ENCODE results near the gene POLR2E. TPM values are rescaled to one million over a fixed set of nuclear protein-coding genes. Genes with fewer than 3 reads are reported as not detected.

Gene POLR2E
- total and polyA plus RNA-seq, 2 experiments from 2014 or later, result 172 to 336 TPM

- Histone ChIP-seq H3K4me1 (ENCODE audit: insufficient read depth) (no peaks in the 10 kb centered on the region), H3K4me2 (ENCODE audit: unreplicated experiment) (peak overlapping the region; percentile 73), H3K27ac (no peak overlapping the region), H4K20me1 (ENCODE audit: insufficient read depth) (no peaks in the 10 kb centered on the region), H3K4me3 (peak overlapping the region; percentile 59), H3K79me2 (ENCODE audit: insufficient read depth) (no peaks in the 10 kb centered on the region), H3F3A (ENCODE audit: insufficient read depth) (no peaks in the 10 kb centered on the region), H3K9me3 (ENCODE audit: low read depth) (no peaks in the 10 kb centered on the region), H3K27me3 (replicated peaks; ENCODE audit: insufficient read depth) (peaks cover 31% of the 10 kb centered on the region), H3K9ac (peak overlapping the region; percentile 51; the same call in 1 of the 2 replicates), H2AFZ (peak overlapping the region; percentile 12; the same call in 1 of the 2 replicates), H3K36me3 (ENCODE audit: low read depth) (no peaks in the 10 kb centered on the region), H3K9me2 (ENCODE audit: insufficient read depth) (no peaks in the 10 kb centered on the region)
- DNase-seq, result no peak
- WGBS, 2 experiments (ENCODE audit: low coverage in 1 of 2, low lambda C conversion rate in 2 of 2, missing lambda C conversion rate in 2 of 2), result 4 to 7% methylated on average over 29 to 38 of the region's 38 CpGs
- in situ Hi-C loops (cut with MboI), result no loop called here
- no peak for TF ChIP-seq EZH2phosphoT487 (IDR thresholded peaks at IDR 0.05; ENCODE audit: insufficient read depth, low read depth)
- no peak for TF ChIP-seq EZH2 (IDR thresholded peaks at IDR 0.05; ENCODE audit: insufficient read depth, poor library complexity, severe bottlenecking)
These were observed 27.7 kb downstream of the POLR2E start for GRCh38 chr19:1067341-1067957.

GRCh38 chr19:1066748-1067340 is 28.3 kb downstream of the POLR2E start, which contains the start of gene ARHGAP45:
Gene ARHGAP45 (plus strand): TSS chr19:1067167. CDS start chr19:1067406, 239 bp downstream.
- in situ Hi-C loops (cut with MboI), result no loop called here
- Histone ChIP-seq H3K27me3 (replicated peaks; ENCODE audit: insufficient read depth) (peaks cover 31% of the 10 kb centered on the region), H3K79me2 (ENCODE audit: insufficient read depth) (no peaks in the 10 kb centered on the region), H3F3A (ENCODE audit: insufficient read depth) (no peaks in the 10 kb centered on the region), H3K27ac (no peak within 1 kb of the TSS), H3K36me3 (ENCODE audit: low read depth) (no peaks in the 10 kb centered on the region), H4K20me1 (ENCODE audit: insufficient read depth) (no peaks in the 10 kb centered on the region), H3K4me2 (ENCODE audit: unreplicated experiment) (peak within 1 kb of the TSS; percentile 73), H3K9ac (peak within 1 kb of the TSS; percentile 51; the same call in 1 of the 2 replicates), H3K4me1 (ENCODE audit: insufficient read depth) (no peaks in the 10 kb centered on the region), H3K9me3 (ENCODE audit: low read depth) (no peaks in the 10 kb centered on the region), H3K4me3 (peak within 1 kb of the TSS; percentile 59), H3K9me2 (ENCODE audit: insufficient read depth) (no peaks in the 10 kb centered on the region), H2AFZ (peak within 1 kb of the TSS; percentile 12; the same call in 1 of the 2 replicates)
- WGBS, 2 experiments (ENCODE audit: low coverage in 1 of 2, low lambda C conversion rate in 2 of 2, missing lambda C conversion rate in 2 of 2), result 5 to 11% methylated on average over 21 to 47 of the region's 61 CpGs
- peak; percentile 63 for DNase-seq
- TF ChIP-seq EZH2 (IDR thresholded peaks at IDR 0.05; ENCODE audit: insufficient read depth, poor library complexity, severe bottlenecking), result no peak
- no peak for TF ChIP-seq EZH2phosphoT487 (IDR thresholded peaks at IDR 0.05; ENCODE audit: insufficient read depth, low read depth)

- no peak overlapping the region for H3K4me3 ChIP-seq
- H4K20me1 ChIP-seq (ENCODE audit: insufficient read depth), result no peaks in the 10 kb centered on the region
- H3K4me2 ChIP-seq (ENCODE audit: unreplicated experiment), result peak overlapping the region; percentile 73
- H3K9ac ChIP-seq, result no peak overlapping the region; the same call in 1 of the 2 replicates
- WGBS, 2 experiments (ENCODE audit: low coverage in 1 of 2, low lambda C conversion rate in 2 of 2, missing lambda C conversion rate in 2 of 2), result 35 to 46% methylated on average over 13 to 17 of the region's 17 CpGs
- no peaks in the 10 kb centered on the region for H3K79me2 ChIP-seq (ENCODE audit: insufficient read depth)
- no peaks in the 10 kb centered on the region for H3K9me2 ChIP-seq (ENCODE audit: insufficient read depth)
- peaks cover 31% of the 10 kb centered on the region for H3K27me3 ChIP-seq (replicated peaks; ENCODE audit: insufficient read depth)
- in situ Hi-C loops (cut with MboI), result no loop called here
- DNase-seq, result no peak
- H2AFZ ChIP-seq, result no peak overlapping the region; the same call in 1 of the 2 replicates
- H3K27ac ChIP-seq, result no peak overlapping the region
- no peaks in the 10 kb centered on the region for H3F3A ChIP-seq (ENCODE audit: insufficient read depth)
- no peaks in the 10 kb centered on the region for H3K4me1 ChIP-seq (ENCODE audit: insufficient read depth)
- no peaks in the 10 kb centered on the region for H3K36me3 ChIP-seq (ENCODE audit: low read depth)
- no peak for TF ChIP-seq EZH2 (IDR thresholded peaks at IDR 0.05; ENCODE audit: insufficient read depth, poor library complexity, severe bottlenecking)
- no peaks in the 10 kb centered on the region for H3K9me3 ChIP-seq (ENCODE audit: low read depth)
These were observed 28.9 kb downstream of the POLR2E start for GRCh38 chr19:1066251-1066747.

- Histone ChIP-seq H3K4me3 (no peak overlapping the region), H3K9me2 (ENCODE audit: insufficient read depth) (no peaks in the 10 kb centered on the region), H3K9me3 (ENCODE audit: low read depth) (no peaks in the 10 kb centered on the region), H2AFZ (no peak overlapping the region), H3K9ac (no peak overlapping the region), H3K79me2 (ENCODE audit: insufficient read depth) (no peaks in the 10 kb centered on the region), H3K4me2 (ENCODE audit: unreplicated experiment) (no peak overlapping the region), H3F3A (ENCODE audit: insufficient read depth) (no peaks in the 10 kb centered on the region), H3K27ac (no peak overlapping the region), H3K36me3 (ENCODE audit: low read depth) (no peaks in the 10 kb centered on the region), H3K4me1 (ENCODE audit: insufficient read depth) (no peaks in the 10 kb centered on the region), H3K27me3 (replicated peaks; ENCODE audit: insufficient read depth) (peaks cover 24% of the 10 kb centered on the region), H4K20me1 (ENCODE audit: insufficient read depth) (no peaks in the 10 kb centered on the region)
- DNase-seq, result no peak
- in situ Hi-C loops (cut with MboI), result no loop called here
- WGBS, 2 experiments (ENCODE audit: low coverage in 1 of 2, low lambda C conversion rate in 2 of 2, missing lambda C conversion rate in 2 of 2), result 70 to 80% methylated on average over 17 of the region's 17 CpGs
- no peak for TF ChIP-seq EZH2phosphoT487 (IDR thresholded peaks at IDR 0.05; ENCODE audit: insufficient read depth, low read depth)
- no peak for TF ChIP-seq EZH2 (IDR thresholded peaks at IDR 0.05; ENCODE audit: insufficient read depth, poor library complexity, severe bottlenecking)
These were observed 29.5 kb downstream of the POLR2E start for GRCh38 chr19:1065606-1066109.
